ENCODE data around the gene BCL3. TPM values are rescaled to one million over a fixed set of nuclear protein-coding genes. Genes with fewer than 3 reads are reported as not detected.
A peak's percentile ranks its signal among the peaks of the same experiment; 100 is the strongest.

BCL3 gene
- polyA plus RNA-seq, 1 of the 3 experiments (the other 2 are of a cell fraction): 19.2 TPM

DNA sequence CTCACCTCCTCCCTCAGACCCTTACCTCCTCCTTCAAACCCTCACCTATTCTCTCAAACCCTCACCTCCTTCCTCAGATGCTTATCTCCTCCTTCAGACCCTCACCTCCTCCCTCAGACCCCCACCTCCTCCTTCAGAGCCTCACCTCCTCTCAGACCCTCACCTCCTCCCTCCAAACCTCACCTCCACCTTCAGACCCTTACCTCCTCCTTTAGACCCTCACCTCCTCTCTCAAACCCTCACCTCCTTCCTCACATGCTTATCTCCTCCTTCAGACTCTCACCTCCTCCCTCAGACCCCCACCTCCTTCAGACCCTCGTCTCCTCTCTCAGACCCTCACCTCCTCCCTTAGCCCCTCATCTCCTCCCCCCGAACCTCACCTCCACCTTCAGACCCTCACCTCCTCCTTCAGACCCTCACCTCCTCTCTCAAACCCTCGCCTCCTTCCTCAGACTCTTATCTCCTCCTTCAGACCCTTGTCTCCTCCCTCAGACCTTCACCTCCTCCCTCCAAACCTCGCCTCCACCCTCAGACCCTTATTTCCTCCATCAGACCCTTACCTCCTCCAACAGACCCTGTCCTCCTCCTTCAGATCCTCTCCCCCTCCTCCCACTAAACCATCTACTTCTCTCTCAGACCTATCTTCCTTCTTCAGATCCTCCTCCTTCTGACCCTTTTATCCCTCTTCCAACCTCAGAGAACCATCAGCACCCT lies 2.5 kb upstream of the BCL3 start:
- Histone ChIP-seq H3K9ac (no peak overlapping the region), H3K4me2 (peak overlapping the region; percentile 50; the same call in 1 of the 2 replicates), H3K36me3 (replicated peaks in 1 of 2; ENCODE audit: control insufficient read depth in 1 of 2, insufficient read depth in 2 of 2, low read length in 1 of 2) (no peaks in the 10 kb centered on the region), H3K27me3 (ENCODE audit: insufficient read depth) (no peaks in the 10 kb centered on the region), H2AFZ (ENCODE audit: low read depth) (no peak overlapping the region), H3K4me3 (ENCODE audit: low read depth in 2 of 2, low read length in 1 of 2) (no peak overlapping the region), H4K20me1 (ENCODE audit: insufficient read depth) (no peaks in the 10 kb centered on the region), H3F3A (replicated peaks; ENCODE audit: insufficient read depth) (peaks cover 27% of the 10 kb centered on the region), H3K4me1 (ENCODE audit: control insufficient read depth in 1 of 2, insufficient read depth in 2 of 2, low read depth in 1 of 2, low read length in 1 of 2) (peaks cover 8 to 19% of the 10 kb centered on the region in 2 experiments; a peak in 3 of 4 replicates), H3K9me2 (no peaks in the 10 kb centered on the region), H3K9me3 (no peaks in the 10 kb centered on the region), H3K27ac (ENCODE audit: low read depth in 2 of 2, low read length in 1 of 2) (no peak overlapping the region), H3K79me2 (ENCODE audit: insufficient read depth) (peaks cover 23% of the 10 kb centered on the region)
- ChIA-PET POLR2A (no interaction called here), CTCF (interaction anchor here (0.8 to 11.9 kb wide), 2 partner anchors 12 to 23 kb away, joined by 3 to 92 read pairs; no protein-coding TSS in a partner anchor)
- WGBS (ENCODE audit: low lambda C conversion rate): 71% methylated on average over 4 of the region's 4 CpGs
- no peak for DNase-seq
- TF ChIP-seq RAD21 (IDR thresholded peaks at IDR 0.05; ENCODE audit: low read length): no peak
- no peak for TF ChIP-seq RCOR1 (IDR thresholded peaks at IDR 0.05; ENCODE audit: low read length)
- TF ChIP-seq, protein P1, sequence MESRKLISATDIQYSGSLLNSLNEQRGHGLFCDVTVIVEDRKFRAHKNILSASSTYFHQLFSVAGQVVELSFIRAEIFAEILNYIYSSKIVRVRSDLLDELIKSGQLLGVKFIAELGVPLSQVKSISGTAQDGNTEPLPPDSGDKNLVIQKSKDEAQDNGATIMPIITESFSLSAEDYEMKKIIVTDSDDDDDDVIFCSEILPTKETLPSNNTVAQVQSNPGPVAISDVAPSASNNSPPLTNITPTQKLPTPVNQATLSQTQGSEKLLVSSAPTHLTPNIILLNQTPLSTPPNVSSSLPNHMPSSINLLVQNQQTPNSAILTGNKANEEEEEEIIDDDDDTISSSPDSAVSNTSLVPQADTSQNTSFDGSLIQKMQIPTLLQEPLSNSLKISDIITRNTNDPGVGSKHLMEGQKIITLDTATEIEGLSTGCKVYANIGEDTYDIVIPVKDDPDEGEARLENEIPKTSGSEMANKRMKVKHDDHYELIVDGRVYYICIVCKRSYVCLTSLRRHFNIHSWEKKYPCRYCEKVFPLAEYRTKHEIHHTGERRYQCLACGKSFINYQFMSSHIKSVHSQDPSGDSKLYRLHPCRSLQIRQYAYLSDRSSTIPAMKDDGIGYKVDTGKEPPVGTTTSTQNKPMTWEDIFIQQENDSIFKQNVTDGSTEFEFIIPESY (IDR thresholded peaks at IDR 0.05; ENCODE audit: borderline replicate concordance, low read depth): no peak
- no peak for TF ChIP-seq EZH2phosphoT487 (IDR thresholded peaks at IDR 0.05; ENCODE audit: borderline replicate concordance, low read depth)
- TF ChIP-seq EP300 (IDR thresholded peaks at IDR 0.05; ENCODE audit: borderline replicate concordance in 1 of 2, low read depth in 1 of 2, low read length in 1 of 2): no peak
- TF ChIP-seq JUND (IDR thresholded peaks at IDR 0.05): no peak
- TF ChIP-seq ELF1 (IDR thresholded peaks at IDR 0.05): no peak
- TF ChIP-seq TEAD4 (IDR thresholded peaks at IDR 0.05; ENCODE audit: borderline replicate concordance, insufficient read depth): no peak
- no peak for TF ChIP-seq RXRA (IDR thresholded peaks at IDR 0.05; ENCODE audit: borderline replicate concordance, low read depth)
- no peak for TF ChIP-seq NFIC (IDR thresholded peaks at IDR 0.05; ENCODE audit: borderline replicate concordance)
- TF ChIP-seq, protein P2, sequence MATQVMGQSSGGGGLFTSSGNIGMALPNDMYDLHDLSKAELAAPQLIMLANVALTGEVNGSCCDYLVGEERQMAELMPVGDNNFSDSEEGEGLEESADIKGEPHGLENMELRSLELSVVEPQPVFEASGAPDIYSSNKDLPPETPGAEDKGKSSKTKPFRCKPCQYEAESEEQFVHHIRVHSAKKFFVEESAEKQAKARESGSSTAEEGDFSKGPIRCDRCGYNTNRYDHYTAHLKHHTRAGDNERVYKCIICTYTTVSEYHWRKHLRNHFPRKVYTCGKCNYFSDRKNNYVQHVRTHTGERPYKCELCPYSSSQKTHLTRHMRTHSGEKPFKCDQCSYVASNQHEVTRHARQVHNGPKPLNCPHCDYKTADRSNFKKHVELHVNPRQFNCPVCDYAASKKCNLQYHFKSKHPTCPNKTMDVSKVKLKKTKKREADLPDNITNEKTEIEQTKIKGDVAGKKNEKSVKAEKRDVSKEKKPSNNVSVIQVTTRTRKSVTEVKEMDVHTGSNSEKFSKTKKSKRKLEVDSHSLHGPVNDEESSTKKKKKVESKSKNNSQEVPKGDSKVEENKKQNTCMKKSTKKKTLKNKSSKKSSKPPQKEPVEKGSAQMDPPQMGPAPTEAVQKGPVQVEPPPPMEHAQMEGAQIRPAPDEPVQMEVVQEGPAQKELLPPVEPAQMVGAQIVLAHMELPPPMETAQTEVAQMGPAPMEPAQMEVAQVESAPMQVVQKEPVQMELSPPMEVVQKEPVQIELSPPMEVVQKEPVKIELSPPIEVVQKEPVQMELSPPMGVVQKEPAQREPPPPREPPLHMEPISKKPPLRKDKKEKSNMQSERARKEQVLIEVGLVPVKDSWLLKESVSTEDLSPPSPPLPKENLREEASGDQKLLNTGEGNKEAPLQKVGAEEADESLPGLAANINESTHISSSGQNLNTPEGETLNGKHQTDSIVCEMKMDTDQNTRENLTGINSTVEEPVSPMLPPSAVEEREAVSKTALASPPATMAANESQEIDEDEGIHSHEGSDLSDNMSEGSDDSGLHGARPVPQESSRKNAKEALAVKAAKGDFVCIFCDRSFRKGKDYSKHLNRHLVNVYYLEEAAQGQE (IDR thresholded peaks at IDR 0.05; ENCODE audit: low read depth, low read length): no peak
- TF ChIP-seq, protein P3, sequence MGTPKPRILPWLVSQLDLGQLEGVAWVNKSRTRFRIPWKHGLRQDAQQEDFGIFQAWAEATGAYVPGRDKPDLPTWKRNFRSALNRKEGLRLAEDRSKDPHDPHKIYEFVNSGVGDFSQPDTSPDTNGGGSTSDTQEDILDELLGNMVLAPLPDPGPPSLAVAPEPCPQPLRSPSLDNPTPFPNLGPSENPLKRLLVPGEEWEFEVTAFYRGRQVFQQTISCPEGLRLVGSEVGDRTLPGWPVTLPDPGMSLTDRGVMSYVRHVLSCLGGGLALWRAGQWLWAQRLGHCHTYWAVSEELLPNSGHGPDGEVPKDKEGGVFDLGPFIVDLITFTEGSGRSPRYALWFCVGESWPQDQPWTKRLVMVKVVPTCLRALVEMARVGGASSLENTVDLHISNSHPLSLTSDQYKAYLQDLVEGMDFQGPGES (IDR thresholded peaks at IDR 0.05; ENCODE audit: low read depth, low read length): no peak
- no peak for TF ChIP-seq FOXJ3 (CRISPR knock-in tag; IDR thresholded peaks at IDR 0.05)
- TF ChIP-seq RFX5 (IDR thresholded peaks at IDR 0.05; ENCODE audit: low read length): no peak
- no peak for TF ChIP-seq GATA2 (CRISPR knock-in tag; IDR thresholded peaks at IDR 0.05)
- no peak for TF ChIP-seq GABPA (IDR thresholded peaks at IDR 0.05; ENCODE audit: low read depth)
- no peak for TF ChIP-seq TAF1 (IDR thresholded peaks at IDR 0.05; ENCODE audit: borderline replicate concordance, low read depth, low read length)
- no peak for TF ChIP-seq FOSL2 (IDR thresholded peaks at IDR 0.05; ENCODE audit: borderline replicate concordance, low read depth)

All from SK-N-SH (cell line).